GM21786 (cell line): ENCODE results near the gene FUT2.
"Not testable (repeated sequence)": the region's sequence is repeated elsewhere in the genome, so short reads cannot be mapped to it uniquely, and the experiment has no call there.

Experiments used
- ATAC-seq: cut with Tn5 transposase; IDR thresholded peaks from one replicate; pipeline ENCODE4 v1.9.1; 2021; ENCODE audit not compliant: unreplicated experiment

FUT2 gene

DNA sequence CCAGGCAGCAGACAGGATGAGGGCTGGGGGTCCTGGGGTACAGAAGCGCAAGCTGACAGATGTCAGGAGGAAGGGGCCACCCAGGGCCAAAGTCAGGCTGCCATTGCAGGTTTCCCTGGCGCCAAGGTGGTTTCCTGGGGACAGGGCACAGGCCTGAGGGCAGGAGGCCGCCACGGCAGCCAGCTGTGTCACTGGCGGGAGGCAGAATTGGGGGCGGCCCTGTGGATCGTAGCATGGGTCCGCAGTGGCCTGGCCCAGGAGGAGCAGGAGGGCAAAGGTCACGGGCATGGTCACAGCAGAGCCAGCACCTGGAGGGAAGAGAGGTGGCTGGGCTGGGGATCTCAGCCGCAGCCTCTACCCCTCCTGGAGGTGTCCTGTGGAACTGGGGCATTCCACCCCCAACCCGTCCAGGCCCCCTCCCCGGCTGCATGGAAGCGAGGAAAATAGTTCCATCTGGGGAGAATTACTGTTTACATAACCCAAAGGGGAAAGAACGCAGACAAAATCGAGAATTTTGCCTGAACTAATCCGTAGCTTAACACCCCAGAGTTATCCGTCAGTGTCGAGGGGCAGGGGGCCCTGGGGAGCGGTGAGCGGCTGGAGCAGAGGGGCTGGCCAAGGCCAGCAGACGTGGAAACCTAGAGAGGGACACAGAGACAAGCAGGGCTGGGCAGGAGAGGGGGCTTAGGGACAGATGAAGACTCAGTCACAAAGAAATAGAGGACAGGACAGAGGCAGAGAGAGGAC, 24.9 kb upstream of the FUT2 start:
- ATAC-seq, result no peak

DNA sequence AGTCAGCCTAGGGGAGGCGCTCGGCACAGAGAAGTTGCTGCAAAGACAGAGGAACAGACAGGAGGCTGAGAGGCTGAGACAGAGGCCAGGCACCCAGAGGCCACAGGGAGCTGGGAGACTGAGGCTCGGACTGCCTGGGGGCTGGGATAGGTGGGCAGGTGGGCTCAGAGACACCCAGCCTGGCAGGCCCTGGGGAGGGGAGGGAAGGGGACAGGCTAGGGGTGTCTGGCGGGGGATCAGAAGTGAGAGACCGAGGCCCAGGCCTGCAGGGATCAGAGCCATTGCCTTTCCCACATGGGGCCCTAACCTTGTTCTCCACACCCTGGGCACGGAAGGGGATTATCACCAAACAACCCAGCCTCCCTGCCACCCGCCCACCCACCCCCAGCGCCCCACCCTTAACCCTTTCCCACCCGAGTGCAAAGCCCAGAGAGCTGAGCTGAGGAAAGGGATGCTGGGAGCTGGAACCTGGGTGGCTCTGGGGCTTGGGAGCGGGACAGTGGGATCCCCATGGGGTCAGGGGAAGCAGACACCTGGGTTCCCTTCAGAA, 24.2 kb upstream of the FUT2 start:
- no peak for ATAC-seq

DNA sequence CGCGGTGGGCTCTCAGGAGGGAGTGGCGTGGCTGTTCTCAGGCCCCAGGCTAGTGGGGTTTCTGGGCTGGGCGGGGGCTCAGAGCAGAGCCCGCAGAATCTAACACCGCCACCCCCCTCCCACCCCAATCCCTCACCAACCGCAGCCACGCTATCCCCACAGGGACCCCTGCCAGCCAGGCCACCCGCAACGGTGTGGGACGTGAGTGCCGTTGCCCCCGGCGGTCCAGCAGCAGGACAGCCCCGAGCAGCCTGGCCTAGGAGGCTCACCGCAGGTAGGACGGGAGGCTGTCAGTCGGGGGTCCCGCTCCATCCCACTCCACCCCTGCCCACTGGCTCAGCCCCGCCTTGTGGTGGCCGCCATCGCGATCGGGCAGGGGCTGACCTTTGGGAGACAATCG, 22.8 kb upstream of the FUT2 start, which contains the start of gene NTN5:
TSS of gene NTN5 (minus strand) at position 24 of the 400 bp plus-strand sequence. CDS start 2,031 bp downstream, outside the sequence.
- ATAC-seq, result no peak

DNA sequence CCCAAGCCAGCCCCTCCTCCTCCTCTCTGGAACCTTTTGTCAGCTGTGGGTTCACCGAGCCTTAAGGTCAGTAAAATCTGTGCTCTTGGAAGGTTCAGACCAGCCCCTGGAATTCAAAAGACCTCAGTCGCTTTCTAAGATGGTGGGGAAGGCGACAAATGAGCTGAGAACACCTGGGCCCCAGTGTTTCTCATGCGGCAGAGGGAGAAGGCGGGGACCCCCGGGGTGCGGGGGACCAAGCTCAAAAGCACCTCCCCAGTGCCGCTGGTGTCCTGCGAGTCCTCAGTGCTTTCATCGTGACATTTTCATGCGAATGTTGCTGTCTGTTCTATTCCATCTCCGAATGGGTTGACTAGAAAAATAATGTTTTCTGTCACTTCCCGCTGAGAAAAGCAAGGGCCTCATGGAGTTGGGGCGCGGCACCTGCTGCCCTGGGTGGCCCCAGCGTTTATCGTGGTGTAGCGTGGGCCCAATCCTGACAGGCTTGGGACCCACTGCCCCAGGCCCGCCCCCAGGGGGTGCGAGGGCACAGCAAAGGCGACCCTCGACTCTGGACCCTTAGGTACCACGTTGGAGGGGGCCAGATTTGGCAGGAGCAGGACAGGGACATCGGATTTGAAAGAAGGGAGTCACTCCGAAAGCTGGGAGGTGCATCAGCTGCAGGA, 22.2 kb upstream of the FUT2 start:
- no peak for ATAC-seq

DNA sequence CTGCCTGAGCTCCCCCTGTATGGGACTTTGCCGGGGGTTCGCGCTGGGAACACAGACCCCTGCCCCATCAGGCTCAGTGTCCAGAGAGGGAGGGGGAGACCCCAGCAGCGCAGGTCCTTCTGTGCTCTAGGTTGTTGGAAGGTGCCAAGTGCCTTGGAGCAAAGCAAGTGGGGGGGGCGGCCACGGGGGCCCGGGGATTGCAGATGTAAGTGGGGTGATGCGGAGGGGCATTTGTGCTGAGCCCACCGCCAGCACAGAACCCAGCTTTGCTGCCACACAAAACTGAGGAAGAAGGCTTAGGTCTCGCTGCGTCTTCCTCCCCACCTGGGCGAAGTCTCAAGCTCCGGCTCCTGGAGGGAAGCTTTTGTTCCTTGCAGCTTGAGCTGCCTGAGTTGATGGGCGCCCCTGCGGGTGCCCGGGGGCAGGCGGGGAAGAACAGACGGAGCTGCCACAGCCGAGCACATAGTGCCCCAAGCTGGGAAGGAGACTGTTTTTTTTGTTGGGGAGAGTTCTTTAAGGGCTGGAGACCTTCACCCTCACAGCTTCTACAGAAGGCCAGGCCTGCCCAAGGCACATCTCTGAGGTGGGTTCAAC, 21.5 kb upstream of the FUT2 start:
- ATAC-seq, result no peak

DNA sequence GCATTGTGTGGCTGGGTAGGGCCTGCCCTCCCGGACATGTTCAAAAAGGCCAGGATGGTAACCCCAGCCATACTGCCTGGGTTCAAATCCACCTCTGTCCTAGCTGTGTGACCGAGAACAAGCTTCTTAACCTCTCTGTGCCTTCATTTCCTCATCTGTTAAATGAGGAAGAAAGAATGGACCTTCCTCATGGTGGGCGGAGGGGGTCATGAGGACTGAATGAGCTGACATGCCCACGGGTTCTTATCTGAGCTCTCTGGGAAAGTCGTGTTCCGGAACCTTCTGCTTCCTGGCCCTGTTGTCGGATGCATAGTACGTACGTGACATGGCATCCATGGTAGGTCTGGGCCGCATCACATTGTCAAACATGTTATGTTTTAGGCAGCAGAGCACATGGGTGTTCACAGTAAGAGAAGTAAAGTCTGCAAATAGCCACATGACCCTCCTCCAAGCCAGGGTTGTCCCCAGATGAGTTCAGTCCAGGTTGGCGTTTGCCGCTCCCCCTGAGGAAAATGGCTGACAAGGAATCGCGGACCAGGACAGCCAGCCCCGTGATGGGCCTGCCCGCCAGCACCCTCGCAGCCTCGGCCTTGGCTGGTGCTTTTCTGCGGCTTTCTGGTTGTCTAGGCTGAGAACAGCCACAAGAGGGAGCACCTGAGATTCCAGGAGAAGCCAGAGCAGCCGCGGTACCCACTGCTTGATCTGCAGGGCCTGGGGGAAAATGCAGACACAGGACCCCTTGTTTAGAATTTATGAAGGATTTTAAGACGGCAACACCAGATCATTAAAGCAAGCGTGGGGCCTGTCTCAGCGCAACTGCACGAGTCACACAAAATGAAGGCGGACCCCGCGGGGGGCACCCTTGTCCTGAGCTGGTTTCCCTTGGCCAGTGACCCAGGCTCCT, 20.6 kb upstream of the FUT2 start:
- no peak for ATAC-seq

DNA sequence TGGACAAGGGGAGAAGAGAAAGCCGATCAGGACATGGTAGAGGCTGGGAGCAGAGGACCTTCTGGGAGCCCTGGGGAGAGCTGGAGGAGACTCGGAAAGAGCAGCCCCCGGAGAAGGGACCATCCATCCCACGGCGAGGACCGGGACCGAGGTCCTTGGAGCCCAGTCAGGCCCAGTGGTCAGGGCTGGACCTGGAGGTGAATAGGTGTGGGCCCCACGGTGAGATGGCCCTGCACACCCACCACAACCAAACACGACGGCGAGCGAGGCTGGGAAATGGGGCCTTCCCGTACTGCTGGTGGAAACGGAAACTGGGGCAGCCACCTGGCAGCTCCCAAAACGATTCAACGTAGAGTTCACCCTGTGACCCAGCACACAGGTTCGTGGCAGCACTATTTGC, 19.3 kb upstream of the FUT2 start:
- no peak for ATAC-seq

DNA sequence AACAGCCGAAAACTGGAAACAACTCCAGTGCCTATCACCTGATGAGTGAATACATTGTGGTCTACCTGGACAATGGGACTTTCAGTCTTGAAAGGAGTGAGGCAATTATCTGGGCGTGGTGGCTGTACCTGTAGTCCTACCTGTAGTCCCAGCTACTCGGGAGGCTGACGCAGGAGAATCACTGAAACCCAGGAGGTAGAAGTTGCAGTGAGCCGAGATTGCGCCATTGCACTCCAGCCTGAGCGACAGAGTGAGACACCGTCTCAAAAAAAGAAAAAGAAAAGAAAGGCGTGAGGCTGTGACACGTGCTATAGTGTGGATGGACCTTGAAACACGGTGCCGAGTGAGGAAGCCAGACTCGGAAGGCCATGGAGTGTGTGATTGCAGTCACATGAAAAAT, 18.9 kb upstream of the FUT2 start:
- ATAC-seq, result no peak

DNA sequence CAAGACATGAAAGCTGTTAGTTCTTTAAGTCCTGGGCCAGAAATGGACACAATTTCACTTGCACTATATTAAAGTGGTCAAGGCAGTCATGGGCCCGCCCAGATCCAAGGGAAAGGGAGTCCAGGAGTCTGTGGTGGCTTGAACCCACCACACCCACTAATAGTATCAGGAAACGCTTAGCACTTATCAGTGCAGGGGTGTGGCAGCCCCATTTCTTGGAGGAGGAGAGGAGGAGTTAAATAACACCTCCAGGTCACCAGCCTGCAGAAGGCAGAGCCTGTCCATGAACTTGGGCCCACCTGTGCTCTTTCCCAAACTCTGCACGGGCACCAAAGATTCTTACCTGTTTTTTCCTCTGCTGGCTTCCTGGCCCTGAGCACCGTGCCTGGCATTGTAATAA, 17.6 kb upstream of the FUT2 start:
- ATAC-seq, result no peak

DNA sequence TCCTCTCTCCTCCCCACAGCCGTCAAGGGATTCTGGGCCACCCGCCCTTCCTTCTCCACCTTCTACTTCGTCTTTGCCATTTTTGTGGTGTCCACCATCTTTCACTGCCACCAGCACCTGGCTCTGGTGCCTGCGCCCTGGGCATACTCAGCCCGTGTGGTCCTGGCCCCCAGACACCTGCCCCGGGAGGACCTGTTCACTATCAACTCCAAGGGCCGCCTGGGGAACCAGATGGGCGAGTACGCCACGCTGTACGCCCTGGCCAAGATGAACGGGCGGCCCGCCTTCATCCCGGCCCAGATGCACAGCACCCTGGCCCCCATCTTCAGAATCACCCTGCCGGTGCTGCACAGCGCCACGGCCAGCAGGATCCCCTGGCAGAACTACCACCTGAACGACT, 15.8 kb upstream of the FUT2 start:
- not testable (repeated sequence) for ATAC-seq

DNA sequence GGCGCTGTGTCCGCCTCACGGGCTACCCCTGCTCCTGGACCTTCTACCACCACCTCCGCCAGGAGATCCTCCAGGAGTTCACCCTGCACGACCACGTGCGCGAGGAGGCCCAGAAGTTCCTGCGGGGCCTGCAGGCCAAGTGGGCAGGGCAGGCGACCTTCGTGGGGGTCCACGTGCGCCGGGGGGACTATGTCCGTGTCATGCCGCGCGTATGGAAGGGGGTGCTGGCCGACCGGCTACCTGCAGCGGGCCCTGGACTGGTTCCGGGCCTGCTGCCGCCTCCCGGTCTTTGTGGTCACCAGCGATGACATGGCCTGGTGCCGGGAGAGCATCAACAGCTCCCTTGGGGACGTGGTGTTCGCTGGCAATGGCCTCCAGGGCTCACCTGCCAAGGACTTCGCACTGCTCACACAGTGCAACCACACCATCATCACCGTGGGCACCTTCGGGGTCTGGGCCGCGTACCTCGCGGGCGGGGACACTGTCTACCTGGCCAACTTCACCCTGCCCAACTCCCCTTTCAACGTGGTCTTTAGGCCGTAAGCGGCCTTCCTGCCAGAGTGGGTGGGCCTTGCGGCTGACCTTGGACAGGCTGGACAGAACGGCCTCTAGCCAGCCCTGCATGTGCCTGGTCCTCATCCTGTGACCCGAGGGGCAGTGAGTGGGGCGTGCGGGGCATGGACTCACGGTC, 15.2 kb upstream of the FUT2 start:
- no peak for ATAC-seq

DNA sequence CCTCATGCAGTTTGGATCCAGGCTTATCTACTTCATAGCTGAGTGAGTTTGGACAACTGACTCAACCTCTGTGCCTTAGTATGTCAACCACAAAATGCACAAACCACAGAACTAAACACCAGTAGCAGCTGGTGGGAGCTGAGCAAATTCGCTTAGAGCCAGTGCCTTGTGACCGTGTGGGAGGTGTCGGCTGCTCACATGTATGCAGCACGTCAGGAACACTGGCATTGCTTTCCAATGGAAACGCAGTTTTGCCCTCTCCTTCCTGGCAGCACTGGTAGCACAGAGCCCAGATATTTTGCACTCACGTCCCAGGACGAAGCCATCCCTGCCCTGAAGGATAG, 14.7 kb upstream of the FUT2 start:
- no peak for ATAC-seq

DNA sequence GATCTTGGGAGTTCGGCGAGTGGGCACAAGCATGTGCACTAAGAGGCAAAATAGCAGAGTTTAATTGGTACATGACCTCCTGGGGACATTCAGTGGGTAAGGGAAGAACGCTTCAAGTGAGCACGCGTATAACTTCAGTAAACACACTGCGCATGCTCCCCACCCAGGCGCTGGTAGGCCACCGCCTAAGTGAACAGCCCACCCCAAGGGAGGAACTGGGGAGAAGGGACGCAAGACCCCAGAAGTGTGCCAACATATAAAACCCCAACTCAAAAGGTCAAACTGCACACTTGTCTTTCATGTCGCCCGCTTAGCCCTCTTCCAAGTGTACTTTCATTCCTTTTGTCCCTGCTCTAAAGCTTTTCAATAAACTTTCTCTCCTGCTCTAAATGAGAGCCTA, 12.4 kb upstream of the FUT2 start:
- no peak for ATAC-seq

DNA sequence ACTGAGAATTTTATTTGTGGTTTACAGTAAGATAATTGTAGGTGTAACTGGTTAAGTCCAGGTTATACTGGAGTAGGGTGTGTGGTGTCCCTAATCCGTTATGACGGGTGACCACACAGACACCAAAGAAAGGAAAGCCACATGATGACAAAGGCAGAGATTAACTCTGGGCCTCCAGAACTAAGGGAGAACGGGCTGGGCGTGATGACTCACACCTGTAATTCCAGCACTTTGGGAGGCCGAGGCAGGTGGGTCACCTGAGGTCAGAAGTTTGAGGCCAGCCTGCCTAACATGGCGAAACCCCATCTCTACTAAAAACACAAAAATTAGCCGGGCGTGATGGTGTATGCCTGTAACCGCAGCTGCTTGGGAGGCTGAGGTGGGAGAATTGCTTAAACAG, 10.2 kb upstream of the FUT2 start:
- no peak for ATAC-seq

DNA sequence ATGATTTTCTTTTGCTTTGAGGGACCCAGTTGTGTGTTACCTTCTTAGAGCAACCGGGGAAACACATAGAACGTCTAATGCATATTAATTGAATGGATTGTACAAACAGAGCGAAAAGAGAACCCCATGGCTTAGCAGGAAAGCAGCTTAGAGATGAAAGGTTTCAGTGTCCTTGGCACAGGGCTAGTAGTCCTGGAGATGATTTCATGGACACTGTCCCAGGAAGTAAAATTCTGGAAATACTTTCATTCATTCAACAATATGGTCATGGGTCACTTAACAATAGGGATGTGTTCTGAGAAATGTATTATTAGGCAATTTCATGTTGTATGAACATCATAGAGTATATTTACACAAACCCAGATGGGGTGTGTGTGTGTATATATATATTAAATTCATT, 9.7 kb upstream of the FUT2 start:
- ATAC-seq, result no peak

DNA sequence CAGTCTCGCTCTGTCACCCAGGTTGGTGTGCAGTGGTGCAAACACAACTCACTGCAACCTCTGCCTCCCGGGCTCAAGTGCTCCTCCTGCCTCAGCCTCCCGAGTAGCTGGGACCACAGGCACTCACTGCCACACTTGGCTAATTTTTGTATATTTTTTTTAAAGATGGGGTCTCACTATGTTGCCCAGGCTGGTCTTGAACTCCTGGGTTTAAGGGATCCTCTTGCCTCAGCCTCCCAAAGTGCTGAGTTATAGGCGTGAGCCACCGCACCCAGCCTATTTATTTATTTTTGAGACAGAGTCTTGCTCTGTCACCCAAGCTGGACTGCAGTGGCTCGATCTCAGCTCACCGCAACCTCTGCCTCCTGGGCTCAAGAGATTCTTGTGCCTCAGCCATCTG, 9.1 kb upstream of the FUT2 start:
- not testable (repeated sequence) for ATAC-seq

DNA sequence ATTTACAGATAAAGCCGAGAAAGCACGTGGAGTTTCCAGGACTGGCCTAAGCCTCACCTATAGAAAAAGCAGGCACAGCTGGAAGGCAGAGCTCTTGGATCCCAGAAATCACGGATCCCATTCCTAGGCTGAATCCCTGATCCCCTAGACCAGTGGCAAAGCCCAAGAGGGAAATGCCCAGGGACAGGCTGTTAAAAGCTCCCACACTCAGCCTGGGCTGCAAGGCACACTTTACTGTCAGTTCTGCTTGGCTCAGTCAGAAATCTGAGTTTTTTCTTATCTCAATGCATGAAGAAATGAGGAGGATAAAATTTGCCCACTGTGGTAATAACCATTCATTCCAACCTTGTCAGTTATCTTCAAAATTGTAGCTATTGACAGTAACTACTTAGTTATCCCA, 8.0 kb upstream of the FUT2 start:
- ATAC-seq, result no peak

DNA sequence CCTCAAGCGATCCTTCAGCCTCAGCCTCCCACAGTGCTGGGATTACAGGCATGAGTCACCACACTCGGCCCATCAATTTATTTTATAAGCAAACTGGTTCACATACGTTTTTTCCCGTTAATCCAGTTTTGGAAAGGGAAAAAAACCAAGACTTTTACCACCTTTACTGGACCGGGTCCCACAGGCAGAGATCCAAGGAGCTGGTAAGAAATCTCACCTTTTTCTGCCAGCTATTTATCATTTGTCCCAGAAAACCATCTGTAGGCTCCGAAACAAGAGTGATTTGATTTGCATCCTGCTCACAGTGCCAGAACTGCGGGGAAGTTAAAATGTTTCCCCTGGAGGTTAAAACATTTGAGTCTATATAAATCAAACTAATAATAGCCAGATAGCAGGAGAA, 6.3 kb upstream of the FUT2 start:
- ATAC-seq, result no peak

DNA sequence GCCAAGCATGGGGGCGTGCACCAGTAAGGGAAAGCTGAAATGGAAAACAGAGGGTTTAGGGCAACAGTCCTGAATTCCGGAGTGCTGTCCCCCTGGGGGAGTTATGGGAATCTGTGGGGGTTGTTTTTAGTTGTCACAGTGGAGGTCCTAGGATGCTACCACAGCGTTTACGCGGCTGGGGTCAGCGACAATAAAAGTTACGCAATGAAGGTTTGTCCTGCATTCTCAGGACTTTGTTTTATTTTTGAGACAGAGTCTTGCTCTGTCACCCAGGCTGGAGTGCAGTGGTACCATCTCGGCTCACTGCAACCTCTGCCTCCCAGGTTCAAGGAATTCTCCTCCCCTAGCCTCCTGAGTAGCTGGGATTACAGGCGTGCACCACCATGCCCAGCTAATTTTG, 2.1 kb upstream of the FUT2 start:
- ATAC-seq, result not testable (repeated sequence)

DNA sequence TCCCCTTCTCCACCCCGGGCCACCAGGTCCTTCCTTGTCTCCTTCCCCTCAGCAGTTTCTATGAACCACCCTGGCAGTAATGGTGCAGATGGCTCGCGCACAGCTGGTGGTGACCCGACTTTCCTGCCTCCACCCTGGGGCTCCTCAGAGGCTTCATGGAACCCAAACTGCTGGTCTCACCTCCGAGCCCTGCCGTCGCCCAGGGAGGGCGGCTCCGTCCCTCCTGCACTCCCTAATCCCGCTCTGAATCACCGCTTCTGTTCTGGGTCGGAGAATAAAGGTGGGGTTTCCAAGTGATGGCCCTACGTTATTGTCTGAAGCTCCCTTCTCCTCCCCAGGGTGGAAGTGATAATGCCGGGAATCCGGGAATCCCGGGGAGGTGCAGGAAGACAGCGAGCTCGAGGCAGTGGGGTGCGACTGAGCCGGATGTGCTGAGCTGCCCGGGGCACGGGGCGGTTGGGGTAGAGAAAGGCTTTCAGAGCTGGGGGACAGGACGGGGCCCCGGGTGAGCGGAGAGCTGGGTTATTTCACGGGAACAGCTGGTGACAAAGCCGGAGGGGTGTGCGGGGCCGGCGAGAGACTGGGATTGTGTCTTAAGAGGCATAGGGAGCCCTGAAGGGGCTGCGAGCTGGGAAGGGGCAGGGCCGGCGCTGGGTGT, 711 bp downstream of the FUT2 start:
- ATAC-seq, result no peak
